A549 (cell line): ENCODE measurements around the gene KCP. TPM values are rescaled to one million over a fixed set of nuclear protein-coding genes. Genes with fewer than 3 reads are reported as not detected.

Source experiments
- ATAC-seq, 2 experiments: fragments of 200-7000 bp in 1 of 2; fragments of >200 bp in 1 of 2; cut with Nextera tagmentation in 1 of 2; cut with Tn5 transposase in 1 of 2; 3 replicates each; pipeline versions ENCODE4 v1.8.0 to v1.9.1; 2018 to 2020; ENCODE audit warnings: mild to moderate bottlenecking in 1 of 2, moderate library complexity in 1 of 2
- CTCF ChIA-PET: fragments of 300-600 bp; sonication (Branson Sonifier 250); formaldehyde crosslinking; extraction: SDS; loops from one replicate; lab custom pipeline; 2021; ENCODE audit warnings: antibody characterized with exemption, inconsistent platforms; lab: Yijun Ruan, JAX
- POLR2A ChIA-PET: fragments of 350-600 bp; formaldehyde crosslinking; extraction: SDS; loops from one replicate; lab custom pipeline; 2021; ENCODE audit warnings: antibody characterized with exemption, inconsistent platforms; lab: Yijun Ruan, JAX
- DNase-seq, 2 experiments: peaks; one replicate each; pipeline versions ENCODE4 v3.0.0 to v3.0.0-alpha.2; 2011 to 2016; ENCODE audit warnings: low read depth in 1 of 2, low spot score in 1 of 2
- FAIRE-seq: peaks from 2 replicates; lab custom pipeline; 2011; peaks lifted over from hg19 to GRCh38; lab: Jason Lieb, UNC
- H3K27ac ChIP-seq, 2 experiments: fragments of >200 bp; sonication (Bioruptor Twin); formaldehyde crosslinking; 3 replicates each; pipeline ENCODE4 v1.5.1; 2016 to 2017
- H3K4me1 ChIP-seq: fragments of >200 bp; sonication (Bioruptor Twin); formaldehyde crosslinking; 3 replicates; pipeline ENCODE4 v1.6.1; 2016
- H3K4me2 ChIP-seq: fragments of >200 bp; sonication (Bioruptor Twin); formaldehyde crosslinking; 3 replicates; pipeline ENCODE4 v1.6.1; 2016
- H3K4me3 ChIP-seq: fragments of >200 bp; sonication (Bioruptor Twin); formaldehyde crosslinking; 3 replicates; pipeline ENCODE4 v1.5.1; 2016
- H3K9me3 ChIP-seq: fragments of >200 bp; sonication (Bioruptor Twin); formaldehyde crosslinking; 3 replicates; pipeline ENCODE4 v1.6.1; 2016
- CBX8 ChIP-seq: fragments of 200-600 bp; sonication (generic); IDR thresholded peaks from 2 replicates; pipeline ENCODE4 v1.6.1; 2016
- CEBPB ChIP-seq, 2 experiments: fragments of >200 bp in 1 of 2; sonication (Bioruptor Twin) in 1 of 2; formaldehyde crosslinking in 1 of 2; IDR thresholded peaks; 2 replicates each; pipeline ENCODE4 v1.6.1; 2012 to 2016
- CHD2 ChIP-seq: fragments of 150-350 bp; IDR thresholded peaks from 2 replicates; pipeline ENCODE4 v1.6.1; 2014; ENCODE audit warnings: low read length; ENCODE audit not compliant: partially characterized antibody
- EHMT2 ChIP-seq: fragments of 200-600 bp; sonication (generic); IDR thresholded peaks from 2 replicates; pipeline ENCODE4 v1.6.1; 2016; ENCODE audit warnings: antibody characterized with exemption, low read depth, mild to moderate bottlenecking, moderate library complexity
- EP300 ChIP-seq, 2 experiments: fragments of >200 bp; sonication (Bioruptor Twin); formaldehyde crosslinking; IDR thresholded peaks; 2 replicates in 1 of 2; 3 replicates in 1 of 2; pipeline ENCODE4 v1.6.1; 2016 to 2017
- ESRRA ChIP-seq: fragments of 150-350 bp; IDR thresholded peaks from 2 replicates; pipeline ENCODE4 v1.6.1; 2014; ENCODE audit warnings: mild to moderate bottlenecking, low read length, borderline replicate concordance
- HEYL ChIP-seq: fragments of 250-450 bp; sonication (Bioruptor Pico); IDR thresholded peaks from 2 replicates; pipeline ENCODE4 v1.8.0; 2021; ENCODE audit warnings: mild to moderate bottlenecking, moderate library complexity
- HOXB5 ChIP-seq: fragments of 250-450 bp; sonication (Bioruptor Pico); IDR thresholded peaks from 2 replicates; pipeline ENCODE4 v1.5.0; 2020; ENCODE audit warnings: mild to moderate bottlenecking, moderate library complexity
- KDM1A ChIP-seq: fragments of 200-600 bp; sonication (generic); IDR thresholded peaks from 2 replicates; pipeline ENCODE4 v1.6.1; 2016; ENCODE audit warnings: low read depth, mild to moderate bottlenecking
- KDM5A ChIP-seq: fragments of 200-600 bp; sonication (generic); IDR thresholded peaks from 2 replicates; pipeline ENCODE4 v1.6.1; 2016; ENCODE audit warnings: antibody characterized with exemption, mild to moderate bottlenecking
- MAFK ChIP-seq: fragments of 450-650 bp; IDR thresholded peaks from 2 replicates; pipeline ENCODE4 v1.6.1; 2014; ENCODE audit not compliant: partially characterized antibody
- MYC ChIP-seq: IDR thresholded peaks from 2 replicates; pipeline ENCODE4 v1.6.1; 2012; ENCODE audit warnings: mild to moderate bottlenecking, inconsistent platforms, low read length, improper control_type of control experiment, borderline replicate concordance
- NFE2L2 ChIP-seq: fragments of 150-350 bp; conservative IDR thresholded peaks from 2 replicates; pipeline ENCODE4 v1.6.1; 2014; ENCODE audit warnings: low read length
- NPAS2 ChIP-seq: fragments of 250-450 bp; sonication (Bioruptor Pico); IDR thresholded peaks from 2 replicates; pipeline ENCODE4 v1.8.0; 2022; ENCODE audit warnings: mild to moderate bottlenecking, moderate library complexity, borderline replicate concordance
- PHF8 ChIP-seq: fragments of 200-600 bp; sonication (generic); IDR thresholded peaks from 2 replicates; pipeline ENCODE4 v1.6.1; 2016; ENCODE audit warnings: low read depth, mild to moderate bottlenecking, antibody characterized with exemption, moderate library complexity, borderline replicate concordance
- POLR2A ChIP-seq: IDR thresholded peaks from 2 replicates; pipeline ENCODE4 v1.6.1; 2012; ENCODE audit warnings: mild to moderate bottlenecking, low read length
- RCOR1 ChIP-seq: fragments of 150-350 bp; IDR thresholded peaks from 2 replicates; pipeline ENCODE4 v1.6.1; 2014; ENCODE audit warnings: antibody characterized with exemption, low read length, low read depth
- SMC3 ChIP-seq: fragments of >200 bp; sonication (Bioruptor Twin); formaldehyde crosslinking; IDR thresholded peaks from 3 replicates; pipeline ENCODE4 v1.6.1; 2018; ENCODE audit warnings: inconsistent platforms
- SREBF2 ChIP-seq: fragments of 450-650 bp; IDR thresholded peaks from 2 replicates; pipeline ENCODE4 v1.6.1; 2014; ENCODE audit warnings: mild to moderate bottlenecking, moderate library complexity
- ZSCAN20 ChIP-seq: fragments of 250-450 bp; sonication (Bioruptor Pico); IDR thresholded peaks from 2 replicates; pipeline ENCODE4 v1.8.0; 2022; ENCODE audit warnings: mild to moderate bottlenecking, moderate library complexity
- WGBS: methylation state at CpG from one replicate; pipeline ENCODE4 v1.1.6; 2017; ENCODE audit errors: missing lambda C conversion rate; 5-methylcytosine and 5-hydroxymethylcytosine counted together
- polyA plus RNA-seq, 4 experiments: library from polyadenylated mRNA; depleted of rRNA in 3 of 4; stranded (reverse); fragments of >200 nt; fragmentation: RNase III in 1 of 4; extraction: RNeasy Plus Mini Kit Qiagen cat#74134 plus additional on column Dnase treatment in 1 of 4; gene quantifications; 2 replicates in 3 of 4; 3 replicates in 1 of 4; pipeline ENCODE4 v1.2.3, GENCODE V29; 2011 to 2017
- TF ChIP-seq, protein P1 (sequence below): fragments of 450-650 bp; IDR thresholded peaks from 2 replicates; pipeline ENCODE4 v1.6.1; 2014; ENCODE audit warnings: antibody characterized with exemption
- TF ChIP-seq, protein P2 (sequence below): fragments of >200 bp; sonication (Bioruptor Twin); formaldehyde crosslinking; IDR thresholded peaks from 3 replicates; pipeline ENCODE4 v1.5.1; 2016
- TF ChIP-seq, protein P3 (sequence below): IDR thresholded peaks from 2 replicates; pipeline ENCODE4 v1.6.1; 2012
- TF ChIP-seq, protein P4 (sequence below): IDR thresholded peaks from 2 replicates; pipeline ENCODE4 v1.6.1; 2012; ENCODE audit warnings: low read depth, borderline replicate concordance

Gene KCP
- polyA plus RNA-seq, 2 of the 4 experiments (the other 2 are of a cell fraction) = 0.14 TPM; not detected in 1

DNA sequence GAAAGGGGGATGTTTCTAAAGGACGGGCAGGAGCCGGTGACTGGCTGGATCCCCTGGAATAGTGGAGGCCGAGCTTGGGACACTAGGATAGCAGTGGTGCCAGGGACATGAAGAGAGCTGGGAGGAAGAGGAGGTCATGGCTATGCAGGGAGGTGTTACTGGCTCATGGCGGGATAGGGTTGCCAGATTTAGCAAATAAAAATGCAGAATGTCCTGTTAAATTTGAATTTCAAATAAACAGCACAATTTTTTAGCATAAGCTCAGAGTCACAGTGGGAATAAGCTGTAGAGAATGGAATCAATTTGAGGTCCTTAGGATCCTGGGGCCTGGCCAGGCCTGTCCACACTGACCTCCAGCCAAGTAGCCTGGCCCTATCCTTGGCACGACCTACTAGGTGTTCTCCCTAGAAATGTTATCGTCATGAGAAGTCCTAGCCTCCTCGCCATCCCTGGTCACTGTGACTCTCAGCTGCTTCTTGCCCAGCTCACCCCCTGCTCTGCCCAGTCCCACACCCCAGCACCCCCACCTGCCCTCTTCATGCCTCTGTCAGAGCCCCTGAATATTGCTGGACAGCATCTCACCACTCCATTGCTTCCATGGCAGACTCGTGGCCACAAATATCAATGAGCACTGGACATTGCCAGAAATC lies 7.6 kb upstream of the KCP start:
- ChIA-PET CTCF (no interaction called here), POLR2A (interaction anchor here (0.6 kb wide), 1 partner anchor 137 kb away, joined by 3 read pairs; no protein-coding TSS in a partner anchor)
- Histone ChIP-seq H3K9me3 (no peaks in the 10 kb centered on the region), H3K27ac (no peak overlapping the region), H3K4me2 (no peak overlapping the region), H3K4me3 (no peak overlapping the region), H3K4me1 (no peaks in the 10 kb centered on the region)
- TF ChIP-seq SMC3 (no peak), HOXB5 (no peak), CBX8 (no peak), POLR2A (no peak), SREBF2 (no peak), NPAS2 (CRISPR knock-in tag) (no peak), EP300 (IDR thresholded peaks at IDR 0.05) (no peak), KDM5A (no peak), NFE2L2 (no peak), ESRRA (no peak), PHF8 (no peak)
- TF ChIP-seq, protein P1, sequence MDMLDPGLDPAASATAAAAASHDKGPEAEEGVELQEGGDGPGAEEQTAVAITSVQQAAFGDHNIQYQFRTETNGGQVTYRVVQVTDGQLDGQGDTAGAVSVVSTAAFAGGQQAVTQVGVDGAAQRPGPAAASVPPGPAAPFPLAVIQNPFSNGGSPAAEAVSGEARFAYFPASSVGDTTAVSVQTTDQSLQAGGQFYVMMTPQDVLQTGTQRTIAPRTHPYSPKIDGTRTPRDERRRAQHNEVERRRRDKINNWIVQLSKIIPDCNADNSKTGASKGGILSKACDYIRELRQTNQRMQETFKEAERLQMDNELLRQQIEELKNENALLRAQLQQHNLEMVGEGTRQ = no peak
- TF ChIP-seq, protein P2, sequence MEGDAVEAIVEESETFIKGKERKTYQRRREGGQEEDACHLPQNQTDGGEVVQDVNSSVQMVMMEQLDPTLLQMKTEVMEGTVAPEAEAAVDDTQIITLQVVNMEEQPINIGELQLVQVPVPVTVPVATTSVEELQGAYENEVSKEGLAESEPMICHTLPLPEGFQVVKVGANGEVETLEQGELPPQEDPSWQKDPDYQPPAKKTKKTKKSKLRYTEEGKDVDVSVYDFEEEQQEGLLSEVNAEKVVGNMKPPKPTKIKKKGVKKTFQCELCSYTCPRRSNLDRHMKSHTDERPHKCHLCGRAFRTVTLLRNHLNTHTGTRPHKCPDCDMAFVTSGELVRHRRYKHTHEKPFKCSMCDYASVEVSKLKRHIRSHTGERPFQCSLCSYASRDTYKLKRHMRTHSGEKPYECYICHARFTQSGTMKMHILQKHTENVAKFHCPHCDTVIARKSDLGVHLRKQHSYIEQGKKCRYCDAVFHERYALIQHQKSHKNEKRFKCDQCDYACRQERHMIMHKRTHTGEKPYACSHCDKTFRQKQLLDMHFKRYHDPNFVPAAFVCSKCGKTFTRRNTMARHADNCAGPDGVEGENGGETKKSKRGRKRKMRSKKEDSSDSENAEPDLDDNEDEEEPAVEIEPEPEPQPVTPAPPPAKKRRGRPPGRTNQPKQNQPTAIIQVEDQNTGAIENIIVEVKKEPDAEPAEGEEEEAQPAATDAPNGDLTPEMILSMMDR = no peak
- FAIRE-seq = no peak
- no peak for DNase-seq
- no peak for ATAC-seq
- 73% methylated on average over 8 of the region's 8 CpGs for WGBS

DNA sequence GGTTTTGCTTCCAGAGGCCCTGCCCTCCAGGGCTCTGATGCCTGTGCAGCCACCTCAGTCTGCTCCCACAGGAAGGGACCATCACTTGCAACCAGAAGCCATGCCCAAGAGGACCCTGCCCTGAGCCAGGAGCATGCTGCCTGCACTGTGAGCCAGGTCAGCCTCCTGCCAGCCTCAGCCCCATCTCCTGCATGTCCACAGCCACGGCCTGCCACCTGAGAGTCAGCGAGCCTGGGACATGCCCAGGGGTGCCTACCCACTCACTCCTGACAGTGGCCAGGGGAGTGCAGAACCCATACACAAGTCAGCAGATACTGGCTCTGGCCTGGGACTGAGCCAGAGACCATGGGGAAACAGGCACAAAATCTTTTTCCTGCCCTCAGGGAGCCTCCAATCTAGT lies 6.6 kb upstream of the KCP start:
- ATAC-seq (no peak; a peak in 1 of 6 replicates), DNase-seq (no peak), FAIRE-seq (no peak)
- Histone ChIP-seq H3K27ac (no peak overlapping the region), H3K4me1 (no peaks in the 10 kb centered on the region), H3K4me2 (no peak overlapping the region), H3K4me3 (no peak overlapping the region), H3K9me3 (no peaks in the 10 kb centered on the region)
- WGBS = 80% methylated on average over 1 of the region's 2 CpGs
- CTCF ChIA-PET = interaction anchor here (1.1 kb wide), 1 partner anchor 94 kb away, joined by 3 read pairs; no protein-coding TSS in a partner anchor
- TF ChIP-seq MAFK (no peak), EP300 (IDR thresholded peaks at IDR 0.05) (no peak), CHD2 (no peak)
- TF ChIP-seq, protein P3, sequence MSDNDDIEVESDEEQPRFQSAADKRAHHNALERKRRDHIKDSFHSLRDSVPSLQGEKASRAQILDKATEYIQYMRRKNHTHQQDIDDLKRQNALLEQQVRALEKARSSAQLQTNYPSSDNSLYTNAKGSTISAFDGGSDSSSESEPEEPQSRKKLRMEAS = no peak
- POLR2A ChIA-PET = interaction anchor here (0.6 kb wide), 1 partner anchor 136 kb away, joined by 3 read pairs; no protein-coding TSS in a partner anchor

DNA sequence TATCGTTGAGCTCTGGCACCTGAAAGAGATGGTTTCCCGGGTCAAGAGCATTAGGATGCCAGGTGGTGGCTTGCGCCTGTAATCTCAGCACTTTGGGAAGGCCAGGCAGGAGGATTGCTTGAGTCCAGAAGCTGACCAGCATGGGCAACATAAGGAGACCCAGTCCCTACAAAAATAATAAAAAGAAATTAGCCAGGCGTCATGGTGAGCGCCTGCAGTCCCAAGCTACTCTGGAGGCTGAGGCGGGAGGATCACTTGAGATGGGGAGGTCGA lies 6.1 kb upstream of the KCP start:
- 92% methylated on average over 5 of the region's 7 CpGs for WGBS
- Histone ChIP-seq H3K4me1 (no peaks in the 10 kb centered on the region), H3K9me3 (no peaks in the 10 kb centered on the region), H3K4me3 (no peak overlapping the region), H3K4me2 (no peak overlapping the region), H3K27ac (no peak overlapping the region)
- FAIRE-seq (no peak), DNase-seq (no peak), ATAC-seq (no peak)
- ChIA-PET POLR2A (no interaction called here), CTCF (interaction anchor here (1.1 kb wide), 1 partner anchor 94 kb away, joined by 3 read pairs; no protein-coding TSS in a partner anchor)
- no peak for TF ChIP-seq SMC3
- TF ChIP-seq RCOR1 = no peak
- no peak for TF ChIP-seq HEYL (CRISPR knock-in tag)
- no peak for TF ChIP-seq EHMT2
- TF ChIP-seq POLR2A = no peak
- TF ChIP-seq, protein P1 = no peak
- no peak for TF ChIP-seq MYC
- TF ChIP-seq CEBPB (IDR thresholded peaks at IDR 0.05) = no peak
- no peak for TF ChIP-seq PHF8
- TF ChIP-seq, protein P4, sequence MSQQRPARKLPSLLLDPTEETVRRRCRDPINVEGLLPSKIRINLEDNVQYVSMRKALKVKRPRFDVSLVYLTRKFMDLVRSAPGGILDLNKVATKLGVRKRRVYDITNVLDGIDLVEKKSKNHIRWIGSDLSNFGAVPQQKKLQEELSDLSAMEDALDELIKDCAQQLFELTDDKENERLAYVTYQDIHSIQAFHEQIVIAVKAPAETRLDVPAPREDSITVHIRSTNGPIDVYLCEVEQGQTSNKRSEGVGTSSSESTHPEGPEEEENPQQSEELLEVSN = no peak
- TF ChIP-seq ZSCAN20 (CRISPR knock-in tag) = no peak
- TF ChIP-seq KDM1A = no peak
